Measurements from ENCODE around the gene CMYA5. TPM values are rescaled to one million over a fixed set of nuclear protein-coding genes. Genes with fewer than 3 reads are reported as not detected.
"Not testable (repeated sequence)": the region's sequence is repeated elsewhere in the genome, so short reads cannot be mapped to it uniquely, and the experiment has no call there.

CMYA5 gene
- total and polyA plus RNA-seq, 4 donors, result 0.61 to 5.9 (median 2.1) TPM

DNA sequence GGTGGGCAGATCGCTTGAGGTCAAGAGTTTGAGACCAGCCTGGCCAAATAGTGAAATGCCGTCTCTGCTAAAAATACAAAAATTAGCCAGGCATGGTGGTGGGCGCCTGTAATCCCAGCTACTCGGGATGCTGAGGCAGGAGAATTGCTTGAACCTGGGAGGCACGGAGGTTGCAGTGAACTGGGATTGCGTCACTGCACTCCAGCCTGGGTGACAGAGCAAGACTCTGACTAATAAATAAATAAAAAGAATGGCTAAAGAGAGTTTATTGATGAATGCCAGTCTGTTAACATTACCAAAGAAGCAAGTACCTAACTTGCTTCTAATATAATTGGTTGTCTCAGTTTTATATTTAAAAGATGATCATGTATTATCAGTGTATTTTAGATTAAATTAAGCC lies 13.3 kb upstream of the CMYA5 start:
- H3K4me3 ChIP-seq (ENCODE audit: low read length in 2 of 2); H3K36me3 ChIP-seq (ENCODE audit: control insufficient read depth in 1 of 2, insufficient read depth in 2 of 2, low read length in 1 of 2); H3K27me3 ChIP-seq (ENCODE audit: control insufficient read depth in 1 of 2, insufficient read depth in 2 of 2, low read length in 1 of 2); H3K9me3 ChIP-seq (ENCODE audit: control insufficient read depth, low read length); DNase-seq; ATAC-seq (ENCODE audit: low FRiP score); H3K4me1 ChIP-seq (ENCODE audit: control insufficient read depth in 1 of 2, insufficient read depth in 2 of 2, low read length in 2 of 2); H3K27ac ChIP-seq (ENCODE audit: low read depth in 1 of 2, low read length in 2 of 2); intact Hi-C loops (cut with DNase I): not testable (repeated sequence)
- WGBS, 2 donors, result 92 to 93% methylated on average over 6 of the region's 6 CpGs

DNA sequence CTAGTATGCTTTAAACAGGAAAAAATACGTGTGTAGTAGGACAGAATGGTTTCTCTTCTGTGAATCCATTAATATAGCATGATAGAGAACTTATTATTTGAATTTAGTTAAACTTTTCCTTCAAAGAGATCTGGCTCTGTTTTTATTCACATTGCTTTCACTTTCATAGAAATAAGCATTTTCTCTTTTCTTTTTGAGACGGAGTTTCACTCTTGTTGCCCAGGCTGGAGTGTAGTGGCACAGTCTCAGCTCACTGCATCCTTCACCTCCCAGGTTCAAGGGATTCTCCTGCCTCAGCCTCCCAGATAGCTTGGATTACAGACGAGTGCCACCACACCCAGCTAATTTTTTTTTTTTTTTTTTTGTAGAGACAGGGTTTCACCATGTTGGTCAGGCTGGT lies 7.5 kb upstream of the CMYA5 start:
- ATAC-seq (ENCODE audit: low FRiP score); H3K4me3 ChIP-seq (ENCODE audit: low read length in 2 of 2); intact Hi-C loops (cut with DNase I); H3K27ac ChIP-seq (ENCODE audit: low read depth in 1 of 2, low read length in 2 of 2); H3K36me3 ChIP-seq (ENCODE audit: control insufficient read depth in 1 of 2, insufficient read depth in 2 of 2, low read length in 1 of 2); H3K27me3 ChIP-seq (ENCODE audit: control insufficient read depth in 1 of 2, insufficient read depth in 2 of 2, low read length in 1 of 2); DNase-seq; H3K4me1 ChIP-seq (ENCODE audit: control insufficient read depth in 1 of 2, insufficient read depth in 2 of 2, low read length in 2 of 2); H3K9me3 ChIP-seq (ENCODE audit: control insufficient read depth, low read length): not testable (repeated sequence)
- WGBS, 2 donors, result 78 to 86% methylated on average over 3 of the region's 3 CpGs

DNA sequence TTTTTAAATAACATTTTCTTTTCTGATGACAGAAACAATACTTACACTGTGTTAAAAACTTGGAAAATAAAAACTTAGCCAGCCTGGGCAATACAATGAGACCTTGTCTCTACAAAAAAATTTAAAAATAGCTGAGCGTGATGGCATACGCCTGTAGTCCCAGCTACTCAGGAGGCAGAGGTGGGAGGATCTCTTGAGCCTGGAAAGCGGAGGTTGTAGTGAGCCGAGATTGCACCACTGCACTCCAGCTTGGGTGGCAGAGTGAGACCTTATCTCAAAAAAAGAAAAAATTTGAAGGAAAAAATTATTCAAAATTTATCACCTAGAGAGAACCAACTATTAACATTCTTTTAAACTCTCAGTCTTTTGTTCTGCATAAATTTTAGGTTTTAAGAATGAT lies 4.9 kb upstream of the CMYA5 start:
- Histone ChIP-seq H3K36me3 (ENCODE audit: control insufficient read depth in 1 of 2, insufficient read depth in 2 of 2, low read length in 1 of 2) (peaks cover 3% of the 10 kb centered on the region in 2 donors), H3K27me3 (ENCODE audit: control insufficient read depth in 1 of 2, insufficient read depth in 2 of 2, low read length in 1 of 2) (no peaks in the 10 kb centered on the region), H3K4me3 (ENCODE audit: low read length in 2 of 2) (no peak overlapping the region), H3K27ac (ENCODE audit: low read depth in 1 of 2, low read length in 2 of 2) (no peak overlapping the region), H3K4me1 (ENCODE audit: control insufficient read depth in 1 of 2, insufficient read depth in 2 of 2, low read length in 2 of 2) (no peaks in the 10 kb centered on the region), H3K9me3 (ENCODE audit: control insufficient read depth, low read length) (no peaks in the 10 kb centered on the region)
- WGBS, 2 donors, result 92 to 94% methylated on average over 4 of the region's 4 CpGs
- intact Hi-C loops (cut with DNase I), result no loop called here
- ATAC-seq (ENCODE audit: low FRiP score) (no peak), DNase-seq (no peak)

DNA sequence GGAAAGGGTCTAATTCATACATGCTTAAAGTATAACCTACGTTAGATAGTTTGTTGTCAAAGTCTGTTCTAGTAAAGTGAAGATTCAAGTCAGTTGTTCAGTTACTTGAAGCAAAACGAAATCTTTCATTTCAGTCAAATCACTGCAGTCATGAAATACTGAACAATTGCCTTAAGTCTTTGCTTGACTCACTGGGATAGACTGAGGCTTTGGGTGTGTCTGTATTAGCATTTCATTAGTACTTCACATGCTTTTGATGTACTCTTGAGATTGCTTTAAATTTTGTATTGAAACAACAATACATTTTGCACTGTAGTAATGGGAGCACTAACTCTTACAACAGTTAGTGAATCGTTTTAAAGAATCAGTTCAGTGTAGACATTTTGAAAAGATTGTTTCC lies 4.0 kb upstream of the CMYA5 start:
- 78 to 83% methylated on average over 3 of the region's 3 CpGs for WGBS, 2 donors
- Histone ChIP-seq H3K36me3 (ENCODE audit: control insufficient read depth in 1 of 2, insufficient read depth in 2 of 2, low read length in 1 of 2) (peaks cover 3% of the 10 kb centered on the region in 2 donors), H3K4me3 (ENCODE audit: low read length in 2 of 2) (no peak overlapping the region), H3K9me3 (ENCODE audit: control insufficient read depth, low read length) (no peaks in the 10 kb centered on the region), H3K27ac (ENCODE audit: low read depth in 1 of 2, low read length in 2 of 2) (no peak overlapping the region), H3K27me3 (ENCODE audit: control insufficient read depth in 1 of 2, insufficient read depth in 2 of 2, low read length in 1 of 2) (no peaks in the 10 kb centered on the region), H3K4me1 (ENCODE audit: control insufficient read depth in 1 of 2, insufficient read depth in 2 of 2, low read length in 2 of 2) (no peaks in the 10 kb centered on the region)
- intact Hi-C loops (cut with DNase I), result no loop called here
- ATAC-seq (ENCODE audit: low FRiP score) (no peak), DNase-seq (no peak)

DNA sequence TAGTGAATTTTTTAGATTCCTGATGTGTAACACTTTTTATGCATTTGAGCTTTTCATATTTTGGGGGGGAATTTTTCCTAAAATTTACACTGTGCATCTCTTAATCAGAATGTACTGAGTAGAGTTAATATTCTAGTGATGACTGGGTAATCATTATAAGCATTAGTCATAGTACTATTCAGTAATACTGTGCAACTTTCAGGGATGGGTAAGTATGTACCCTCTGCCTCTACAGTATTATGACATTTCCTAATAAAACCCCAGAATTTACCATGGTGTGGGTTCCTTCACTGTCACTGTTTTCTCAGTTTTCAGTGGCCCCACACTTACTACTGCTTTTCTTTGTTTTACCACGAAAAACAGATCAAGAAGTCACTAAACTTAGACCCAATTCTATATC lies 2.8 kb upstream of the CMYA5 start:
- Histone ChIP-seq H3K27me3 (ENCODE audit: control insufficient read depth in 1 of 2, insufficient read depth in 2 of 2, low read length in 1 of 2) (no peaks in the 10 kb centered on the region), H3K9me3 (ENCODE audit: control insufficient read depth, low read length) (no peaks in the 10 kb centered on the region), H3K4me1 (ENCODE audit: control insufficient read depth in 1 of 2, insufficient read depth in 2 of 2, low read length in 2 of 2) (no peaks in the 10 kb centered on the region), H3K4me3 (ENCODE audit: low read length in 2 of 2) (no peak overlapping the region), H3K27ac (ENCODE audit: low read depth in 1 of 2, low read length in 2 of 2) (no peak overlapping the region), H3K36me3 (ENCODE audit: control insufficient read depth in 1 of 2, insufficient read depth in 2 of 2, low read length in 1 of 2) (peaks cover 3% of the 10 kb centered on the region in 2 donors)
- ATAC-seq (ENCODE audit: low FRiP score) (no peak), DNase-seq (no peak)
- 96 to 100% methylated on average over 1 of the region's 1 CpG for WGBS, 2 donors
- intact Hi-C loops (cut with DNase I), result no loop called here

DNA sequence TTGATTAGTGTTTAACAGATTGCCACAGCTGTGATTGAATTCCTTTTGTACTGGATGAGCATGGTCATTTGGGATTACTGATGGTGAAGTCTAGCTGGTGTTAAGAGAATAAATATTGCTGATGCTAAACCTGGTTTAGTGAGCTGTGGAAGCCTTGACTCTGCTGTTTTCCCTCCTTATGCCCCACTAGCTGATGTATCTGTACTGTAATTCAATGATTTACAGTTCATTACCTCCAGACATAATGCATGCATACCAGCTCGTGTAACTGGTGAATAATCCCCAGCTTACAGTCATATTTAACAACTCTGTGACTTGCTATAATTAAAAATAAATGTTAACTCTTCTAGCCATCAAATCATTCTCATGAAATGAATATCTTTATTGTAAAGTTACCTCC lies 1.7 kb upstream of the CMYA5 start:
- no peak overlapping the region for H3K27ac ChIP-seq (ENCODE audit: low read depth in 1 of 2, low read length in 2 of 2)
- no peaks in the 10 kb centered on the region for H3K4me1 ChIP-seq (ENCODE audit: control insufficient read depth in 1 of 2, insufficient read depth in 2 of 2, low read length in 2 of 2)
- intact Hi-C loops (cut with DNase I), result no loop called here
- no peak overlapping the region for H3K4me3 ChIP-seq (ENCODE audit: low read length in 2 of 2)
- no peak for DNase-seq
- peaks cover 0 to 3% of the 10 kb centered on the region in 2 donors for H3K36me3 ChIP-seq (ENCODE audit: control insufficient read depth in 1 of 2, insufficient read depth in 2 of 2, low read length in 1 of 2)
- no peak for ATAC-seq (ENCODE audit: low FRiP score)
- no peaks in the 10 kb centered on the region for H3K9me3 ChIP-seq (ENCODE audit: control insufficient read depth, low read length)
- 80 to 87% methylated on average over 1 of the region's 1 CpG for WGBS, 2 donors
- H3K27me3 ChIP-seq (ENCODE audit: control insufficient read depth in 1 of 2, insufficient read depth in 2 of 2, low read length in 1 of 2), result no peaks in the 10 kb centered on the region

DNA sequence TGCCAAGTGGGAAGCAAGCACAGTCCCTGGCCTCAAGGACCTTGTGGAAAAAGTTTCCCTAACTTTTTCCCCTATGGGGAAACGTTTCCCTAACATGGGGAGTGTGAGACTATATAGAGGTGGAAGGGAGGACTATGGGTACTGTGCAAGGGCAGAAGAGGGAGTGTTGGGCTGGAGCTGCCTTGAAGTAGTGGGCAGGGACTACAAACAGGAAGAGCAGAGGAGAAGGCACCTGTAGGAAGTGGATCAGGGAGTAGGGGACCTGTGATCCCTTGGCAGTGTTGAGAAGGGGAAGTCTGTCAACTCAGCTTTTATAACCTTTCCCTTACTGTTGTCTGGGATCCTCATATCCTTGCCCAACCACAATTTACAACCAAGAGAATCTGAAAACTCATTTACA lies 1.4 kb downstream of the CMYA5 start:
- no peaks in the 10 kb centered on the region for H3K27me3 ChIP-seq (ENCODE audit: control insufficient read depth in 1 of 2, insufficient read depth in 2 of 2, low read length in 1 of 2)
- DNase-seq (no peak), ATAC-seq (ENCODE audit: low FRiP score) (no peak)
- H3K36me3 ChIP-seq (ENCODE audit: control insufficient read depth in 1 of 2, insufficient read depth in 2 of 2, low read length in 1 of 2), result no peaks in the 10 kb centered on the region
- no peaks in the 10 kb centered on the region for H3K9me3 ChIP-seq (ENCODE audit: control insufficient read depth, low read length)
- intact Hi-C loops (cut with DNase I), result no loop called here
- WGBS, 2 donors, result 52 to 68% methylated on average over 1 of the region's 1 CpG
- H3K27ac ChIP-seq (ENCODE audit: low read depth in 1 of 2, low read length in 2 of 2), result no peak overlapping the region
- no peaks in the 10 kb centered on the region for H3K4me1 ChIP-seq (ENCODE audit: control insufficient read depth in 1 of 2, insufficient read depth in 2 of 2, low read length in 2 of 2)
- no peak overlapping the region for H3K4me3 ChIP-seq (ENCODE audit: low read length in 2 of 2)

DNA sequence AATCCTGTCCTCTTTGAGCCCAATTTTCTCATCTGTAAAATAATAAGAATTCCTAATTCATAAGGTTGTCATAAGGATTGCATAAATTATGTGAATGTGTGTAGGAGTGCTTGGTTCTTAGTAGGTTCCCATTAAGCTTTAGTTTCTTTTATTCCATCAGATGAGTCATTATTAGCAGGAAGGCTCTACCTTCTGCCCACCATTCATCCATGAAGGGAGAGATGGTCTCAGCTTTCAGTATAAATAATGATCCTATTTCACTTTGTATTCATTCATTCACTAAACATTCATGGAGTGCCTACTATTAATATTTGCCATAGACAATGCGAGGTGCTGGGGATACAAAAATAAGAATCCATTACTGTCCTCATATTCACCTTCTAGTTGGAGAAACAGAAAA lies 3.0 kb downstream of the CMYA5 start:
- intact Hi-C loops (cut with DNase I), result no loop called here
- Histone ChIP-seq H3K4me3 (ENCODE audit: low read length in 2 of 2) (no peak overlapping the region), H3K4me1 (ENCODE audit: control insufficient read depth in 1 of 2, insufficient read depth in 2 of 2, low read length in 2 of 2) (no peaks in the 10 kb centered on the region), H3K27ac (ENCODE audit: low read depth in 1 of 2, low read length in 2 of 2) (no peak overlapping the region), H3K27me3 (ENCODE audit: control insufficient read depth in 1 of 2, insufficient read depth in 2 of 2, low read length in 1 of 2) (no peaks in the 10 kb centered on the region), H3K9me3 (ENCODE audit: control insufficient read depth, low read length) (no peaks in the 10 kb centered on the region), H3K36me3 (ENCODE audit: control insufficient read depth in 1 of 2, insufficient read depth in 2 of 2, low read length in 1 of 2) (no peaks in the 10 kb centered on the region)
- no peak for DNase-seq
- WGBS, 2 donors, result 93 to 94% methylated on average over 1 of the region's 1 CpG
- ATAC-seq (ENCODE audit: low FRiP score), result no peak

DNA sequence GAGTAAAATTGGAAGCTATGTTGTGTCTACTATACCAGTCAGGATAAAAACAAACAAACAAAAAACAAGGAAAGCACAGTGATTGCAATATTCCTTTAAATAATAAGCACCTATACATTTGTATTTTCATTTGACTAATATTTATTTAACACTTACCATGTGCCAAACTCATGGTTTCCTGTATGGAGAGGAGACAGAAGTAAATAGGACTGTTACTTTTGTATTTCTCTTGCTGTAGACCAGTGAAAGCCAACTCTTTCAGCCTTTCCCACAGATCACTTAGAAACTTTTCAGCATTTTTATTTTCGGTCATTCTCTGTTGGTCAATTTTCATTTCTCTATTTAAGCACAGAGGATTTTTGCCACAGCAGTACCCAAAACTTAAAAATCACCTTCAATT lies 4.5 kb downstream of the CMYA5 start:
- Histone ChIP-seq H3K36me3 (ENCODE audit: control insufficient read depth in 1 of 2, insufficient read depth in 2 of 2, low read length in 1 of 2) (no peaks in the 10 kb centered on the region), H3K27me3 (ENCODE audit: control insufficient read depth in 1 of 2, insufficient read depth in 2 of 2, low read length in 1 of 2) (no peaks in the 10 kb centered on the region), H3K9me3 (ENCODE audit: control insufficient read depth, low read length) (no peaks in the 10 kb centered on the region), H3K4me3 (ENCODE audit: low read length in 2 of 2) (no peak overlapping the region), H3K4me1 (ENCODE audit: control insufficient read depth in 1 of 2, insufficient read depth in 2 of 2, low read length in 2 of 2) (no peaks in the 10 kb centered on the region), H3K27ac (ENCODE audit: low read depth in 1 of 2, low read length in 2 of 2) (no peak overlapping the region)
- 60 to 65% methylated on average over 1 of the region's 1 CpG for WGBS, 2 donors
- ATAC-seq (ENCODE audit: low FRiP score) (no peak), DNase-seq (no peak)
- intact Hi-C loops (cut with DNase I), result no loop called here

All from aorta (tissue), 5 donors.